ENCODE measurements around the gene PGAP1. TPM values are rescaled to one million over a fixed set of nuclear protein-coding genes. Genes with fewer than 3 reads are reported as not detected.

PGAP1 gene, protein sequence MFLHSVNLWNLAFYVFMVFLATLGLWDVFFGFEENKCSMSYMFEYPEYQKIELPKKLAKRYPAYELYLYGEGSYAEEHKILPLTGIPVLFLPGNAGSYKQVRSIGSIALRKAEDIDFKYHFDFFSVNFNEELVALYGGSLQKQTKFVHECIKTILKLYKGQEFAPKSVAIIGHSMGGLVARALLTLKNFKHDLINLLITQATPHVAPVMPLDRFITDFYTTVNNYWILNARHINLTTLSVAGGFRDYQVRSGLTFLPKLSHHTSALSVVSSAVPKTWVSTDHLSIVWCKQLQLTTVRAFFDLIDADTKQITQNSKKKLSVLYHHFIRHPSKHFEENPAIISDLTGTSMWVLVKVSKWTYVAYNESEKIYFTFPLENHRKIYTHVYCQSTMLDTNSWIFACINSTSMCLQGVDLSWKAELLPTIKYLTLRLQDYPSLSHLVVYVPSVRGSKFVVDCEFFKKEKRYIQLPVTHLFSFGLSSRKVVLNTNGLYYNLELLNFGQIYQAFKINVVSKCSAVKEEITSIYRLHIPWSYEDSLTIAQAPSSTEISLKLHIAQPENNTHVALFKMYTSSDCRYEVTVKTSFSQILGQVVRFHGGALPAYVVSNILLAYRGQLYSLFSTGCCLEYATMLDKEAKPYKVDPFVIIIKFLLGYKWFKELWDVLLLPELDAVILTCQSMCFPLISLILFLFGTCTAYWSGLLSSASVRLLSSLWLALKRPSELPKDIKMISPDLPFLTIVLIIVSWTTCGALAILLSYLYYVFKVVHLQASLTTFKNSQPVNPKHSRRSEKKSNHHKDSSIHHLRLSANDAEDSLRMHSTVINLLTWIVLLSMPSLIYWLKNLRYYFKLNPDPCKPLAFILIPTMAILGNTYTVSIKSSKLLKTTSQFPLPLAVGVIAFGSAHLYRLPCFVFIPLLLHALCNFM
- polyA plus RNA-seq (2011; rRNA removed) (2.5 and 4.1 TPM in 2 replicates), polyA minus RNA-seq (2011; rRNA and poly(A)+ RNA removed) (2.7 and 3.4 TPM in 2 replicates)

DNA sequence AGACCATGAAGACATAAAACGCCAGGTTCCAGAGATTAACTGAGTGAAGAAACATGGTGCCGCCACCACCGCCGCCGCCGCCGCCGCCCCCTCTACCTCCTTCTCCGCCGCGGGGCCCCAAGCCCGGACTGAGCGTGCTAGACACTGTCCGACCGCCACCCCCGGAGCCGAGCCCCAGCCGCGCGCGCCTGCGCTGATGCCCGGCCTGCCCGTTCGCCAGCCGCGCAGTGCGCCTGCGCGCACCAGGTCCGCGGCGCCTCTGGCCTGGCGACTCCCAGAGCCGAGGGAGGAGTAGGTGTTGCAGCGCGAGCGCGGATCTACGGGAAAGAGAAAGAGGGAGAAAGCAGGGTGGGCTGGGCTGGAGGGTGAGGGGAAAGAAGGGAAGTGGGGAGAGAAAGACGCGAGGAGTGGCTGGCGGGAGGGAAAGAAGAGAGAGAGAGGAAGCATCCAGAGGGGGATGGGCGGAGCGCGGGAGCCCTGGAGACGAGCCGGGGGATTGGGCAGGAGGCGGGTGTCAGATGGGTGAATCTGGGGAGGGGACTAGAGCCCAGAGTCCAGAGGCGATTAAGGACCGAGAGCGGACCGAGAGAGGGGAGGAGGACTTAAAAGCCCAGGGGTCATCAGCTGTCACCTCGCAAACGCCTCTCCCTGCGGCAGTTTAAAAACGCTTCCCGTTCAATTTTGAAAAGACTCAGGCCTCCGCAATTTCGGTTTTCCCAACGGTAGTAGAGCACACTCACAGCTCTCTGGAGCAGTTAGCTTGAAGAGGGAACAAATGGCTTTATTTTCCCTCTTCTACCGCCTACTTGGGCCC lies at the start of gene PGAP1:
Gene PGAP1, minus strand, starts transcription at position 146 of the 814 bp plus-strand sequence. Its CDS starts 91 bp downstream, at position 55.
- no peaks in the 10 kb centered on the region for H3K36me3 ChIP-seq (ENCODE audit: control insufficient read depth, insufficient read depth, low read length)
- DNase-seq (ENCODE audit: low read depth), result peak; percentile 52
- TF ChIP-seq, protein P1, sequence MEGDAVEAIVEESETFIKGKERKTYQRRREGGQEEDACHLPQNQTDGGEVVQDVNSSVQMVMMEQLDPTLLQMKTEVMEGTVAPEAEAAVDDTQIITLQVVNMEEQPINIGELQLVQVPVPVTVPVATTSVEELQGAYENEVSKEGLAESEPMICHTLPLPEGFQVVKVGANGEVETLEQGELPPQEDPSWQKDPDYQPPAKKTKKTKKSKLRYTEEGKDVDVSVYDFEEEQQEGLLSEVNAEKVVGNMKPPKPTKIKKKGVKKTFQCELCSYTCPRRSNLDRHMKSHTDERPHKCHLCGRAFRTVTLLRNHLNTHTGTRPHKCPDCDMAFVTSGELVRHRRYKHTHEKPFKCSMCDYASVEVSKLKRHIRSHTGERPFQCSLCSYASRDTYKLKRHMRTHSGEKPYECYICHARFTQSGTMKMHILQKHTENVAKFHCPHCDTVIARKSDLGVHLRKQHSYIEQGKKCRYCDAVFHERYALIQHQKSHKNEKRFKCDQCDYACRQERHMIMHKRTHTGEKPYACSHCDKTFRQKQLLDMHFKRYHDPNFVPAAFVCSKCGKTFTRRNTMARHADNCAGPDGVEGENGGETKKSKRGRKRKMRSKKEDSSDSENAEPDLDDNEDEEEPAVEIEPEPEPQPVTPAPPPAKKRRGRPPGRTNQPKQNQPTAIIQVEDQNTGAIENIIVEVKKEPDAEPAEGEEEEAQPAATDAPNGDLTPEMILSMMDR (IDR thresholded peaks at IDR 0.05; ENCODE audit: insufficient read depth, low read depth, low read length), result no peak
- CTCF ChIA-PET, result interaction anchor here (0.5 kb wide), 1 partner anchor 26 kb away, joined by 4 read pairs; no protein-coding TSS in a partner anchor
- no peaks in the 10 kb centered on the region for H3K27me3 ChIP-seq (ENCODE audit: control insufficient read depth, insufficient read depth, low read length)
- POLR2A ChIA-PET, result no interaction called here
- H3K4me3 ChIP-seq (ENCODE audit: low read depth, low read length), result peak within 1 kb of the TSS; percentile 97

DNA sequence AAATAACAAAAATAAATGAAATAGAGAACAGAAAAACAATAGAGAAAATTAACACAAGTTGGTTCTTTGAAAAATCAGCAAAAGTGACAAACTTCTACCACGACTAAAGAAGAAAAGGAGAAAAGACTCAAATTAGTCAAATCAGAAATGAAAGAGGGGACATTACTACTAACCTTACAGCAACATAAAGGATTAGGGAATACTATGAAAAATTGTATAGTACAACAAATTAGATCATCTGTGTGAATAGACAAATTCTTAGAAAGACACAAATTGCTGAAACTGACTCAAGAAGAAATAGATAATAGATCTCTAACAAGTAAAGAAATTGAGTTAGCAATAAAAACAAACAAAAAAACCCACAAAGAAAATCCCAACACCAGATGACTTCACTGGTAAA lies 48.5 kb upstream of the PGAP1 start:
- Histone ChIP-seq H3K36me3 (ENCODE audit: control insufficient read depth, insufficient read depth, low read length) (no peaks in the 10 kb centered on the region), H3K4me3 (ENCODE audit: low read depth, low read length) (no peak overlapping the region), H3K27me3 (ENCODE audit: control insufficient read depth, insufficient read depth, low read length) (no peaks in the 10 kb centered on the region; the same call in 1 of the 2 replicates)
- TF ChIP-seq, protein P1 (IDR thresholded peaks at IDR 0.05; ENCODE audit: insufficient read depth, low read depth, low read length), result no peak
- no peak for DNase-seq (ENCODE audit: low read depth)
- POLR2A ChIA-PET, result no interaction called here
- CTCF ChIA-PET, result interaction anchor here (0.7 kb wide), 1 partner anchor 20 kb away, joined by 3 read pairs; no protein-coding TSS in a partner anchor

DNA sequence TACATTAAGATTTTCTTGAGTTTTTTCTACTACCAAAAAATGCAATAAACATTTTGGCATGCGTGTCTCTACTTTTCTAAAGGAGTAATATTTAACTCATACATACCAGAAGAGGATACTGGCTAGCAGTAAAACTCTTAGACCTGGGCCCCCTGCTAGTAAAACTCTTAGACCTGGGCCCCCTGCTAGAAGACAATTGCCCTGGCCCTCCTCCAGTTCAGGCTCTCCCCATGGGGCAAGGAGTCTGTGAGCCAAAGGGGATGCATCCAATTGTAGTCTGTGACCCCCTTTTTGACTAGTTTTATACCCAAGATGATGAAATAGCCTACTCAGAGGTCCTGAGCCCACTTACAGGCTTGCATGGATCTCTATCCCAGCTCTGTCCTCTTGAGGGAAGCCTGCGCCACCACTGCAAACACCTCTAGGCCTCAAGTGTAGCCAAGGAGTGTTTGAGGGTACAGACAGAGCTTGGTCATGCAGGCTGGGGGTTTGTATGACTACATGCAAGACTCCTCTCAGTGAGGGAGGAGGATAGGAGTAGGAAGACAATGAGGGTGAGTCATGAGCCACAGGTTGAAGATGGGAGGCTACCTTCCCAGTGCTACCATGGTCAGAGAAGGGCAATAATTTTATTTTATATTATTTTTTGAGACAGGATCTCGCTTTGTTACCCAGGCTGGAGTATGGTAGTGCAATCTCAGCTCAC lies 45.2 kb upstream of the PGAP1 start:
- no peaks in the 10 kb centered on the region for H3K36me3 ChIP-seq (ENCODE audit: control insufficient read depth, insufficient read depth, low read length)
- no peaks in the 10 kb centered on the region; the same call in 1 of the 2 replicates for H3K27me3 ChIP-seq (ENCODE audit: control insufficient read depth, insufficient read depth, low read length)
- CTCF ChIA-PET, result interaction anchor here (2.4 kb wide), 1 partner anchor 9 kb away, joined by 6 read pairs; no protein-coding TSS in a partner anchor
- TF ChIP-seq, protein P1 (IDR thresholded peaks at IDR 0.05; ENCODE audit: insufficient read depth, low read depth, low read length), result no peak
- no peak overlapping the region for H3K4me3 ChIP-seq (ENCODE audit: low read depth, low read length)
- DNase-seq (ENCODE audit: low read depth), result no peak
- POLR2A ChIA-PET, result no interaction called here

DNA sequence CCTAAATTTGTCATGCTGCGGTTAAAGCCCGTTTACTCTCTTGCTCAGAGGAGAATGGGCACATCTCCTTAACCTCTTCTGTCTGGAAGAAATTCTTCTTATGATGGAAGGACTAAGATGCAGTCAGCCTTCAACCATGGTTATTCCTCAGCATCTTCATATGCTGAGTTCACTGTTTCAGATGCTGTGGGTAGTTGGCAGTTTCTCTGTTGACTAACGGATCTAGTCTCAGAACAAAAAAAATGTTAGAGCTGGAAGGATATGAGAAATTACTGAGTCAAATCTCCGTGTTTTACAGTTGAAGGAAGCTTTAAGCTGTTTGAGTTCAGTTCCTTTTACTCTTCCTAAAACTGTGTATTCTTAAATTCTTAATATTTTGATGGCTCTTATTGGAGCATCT lies 43.6 kb upstream of the PGAP1 start:
- no peak for DNase-seq (ENCODE audit: low read depth)
- POLR2A ChIA-PET, result no interaction called here

More for the DNA sequence above, 43.6 kb upstream of the PGAP1 start:
- no peaks in the 10 kb centered on the region for H3K36me3 ChIP-seq (ENCODE audit: control insufficient read depth, insufficient read depth, low read length)
- CTCF ChIA-PET, result interaction anchor here (2.4 kb wide), 1 partner anchor 7 kb away, joined by 6 read pairs; no protein-coding TSS in a partner anchor
- H3K27me3 ChIP-seq (ENCODE audit: control insufficient read depth, insufficient read depth, low read length), result no peaks in the 10 kb centered on the region; the same call in 1 of the 2 replicates
- H3K4me3 ChIP-seq (ENCODE audit: low read depth, low read length), result no peak overlapping the region
- TF ChIP-seq, protein P1 (IDR thresholded peaks at IDR 0.05; ENCODE audit: insufficient read depth, low read depth, low read length), result no peak
